HCT116 (cell line): ENCODE data around the gene PVALEF. TPM values are rescaled to one million over a fixed set of nuclear protein-coding genes. Genes with fewer than 3 reads are reported as not detected.

Experiments used
- ATAC-seq: fragments of 200-7000 bp; cut with Tn5 transposase; 2 replicates; pipeline ENCODE4 v1.9.1; 2020; ENCODE audit warnings: mild to moderate bottlenecking, moderate library complexity
- BruUV-seq: library from RNA; stranded (reverse); fragments of 400-500 nt; replicated peaks from 2 replicates; lab custom pipeline; 2021; lab: Mats Ljungman, UMichigan
- CTCF ChIA-PET: fragments of 300-600 bp; sonication (Branson Sonifier 250); formaldehyde crosslinking; loops from one replicate; lab custom pipeline; 2021; ENCODE audit warnings: antibody characterized with exemption; lab: Charles Lee
- POLR2A ChIA-PET: fragments of 300-600, 350-600 bp; sonication (Branson Sonifier 250); formaldehyde crosslinking; loops from one replicate; lab custom pipeline; 2021; ENCODE audit warnings: antibody characterized with exemption; lab: Charles Lee
- RAD21 ChIA-PET, 2 experiments: fragments of 300-600 bp; sonication (Branson Sonifier 250); formaldehyde crosslinking; loops; one replicate each; lab custom pipeline; 2023; ENCODE audit warnings: low total read pairs in 2 of 2; ENCODE audit not compliant: uncharacterized antibody in 2 of 2, unreplicated experiment in 2 of 2, low non-redundant PET in 1 of 2; lab: Charles Lee
- DNase-seq: peaks from one replicate; pipeline ENCODE4 v3.0.0-alpha.2; 2010; ENCODE audit warnings: low read depth, low spot score
- H2AFZ ChIP-seq: fragments of 200-600 bp; shearing (Covaris generic), sonication (generic); 2 replicates; pipeline ENCODE4 v1.6.1; 2017; ENCODE audit warnings: low read depth, mixed run types, mixed read lengths, antibody characterized with exemption, low read length; ENCODE audit not compliant: poor library complexity, severe bottlenecking
- H3K27ac ChIP-seq: 2 replicates; pipeline ENCODE4 v1.5.1; 2012; ENCODE audit warnings: low read depth, low read length
- H3K27me3 ChIP-seq: fragments of 200-600 bp; sonication (generic); 2 replicates; pipeline ENCODE4 v1.6.1; 2016; ENCODE audit warnings: mixed run types, low read length, mixed read lengths; ENCODE audit not compliant: insufficient read depth
- H3K36me3 ChIP-seq, 2 experiments: fragments of 200-500 bp in 1 of 2; fragments of 200-600 bp in 1 of 2; sonication (Bioruptor generic) in 1 of 2; sonication (generic) in 1 of 2; 2 replicates each; pipeline versions ENCODE4 v1.5.1 to v1.6.1; 2014 to 2016; ENCODE audit warnings: low read length in 2 of 2, inconsistent platforms in 1 of 2, mixed read lengths in 1 of 2, mixed run types in 1 of 2; ENCODE audit not compliant: insufficient read depth in 2 of 2, control insufficient read depth in 1 of 2
- H3K4me1 ChIP-seq, 2 experiments: fragments of 200-600 bp in 1 of 2; sonication (generic) in 1 of 2; 2 replicates each; pipeline versions ENCODE4 v1.5.1 to v1.6.1; 2012 to 2017; ENCODE audit warnings: low read length in 2 of 2, inconsistent platforms in 1 of 2, mild to moderate bottlenecking in 1 of 2, mixed read lengths in 1 of 2, mixed run types in 1 of 2, moderate library complexity in 1 of 2; ENCODE audit not compliant: insufficient read depth in 2 of 2, control insufficient read depth in 1 of 2
- H3K4me2 ChIP-seq: fragments of 200-600 bp; sonication (generic); 2 replicates; pipeline ENCODE4 v1.6.1; 2017; ENCODE audit warnings: mixed run types, low read length, mixed read lengths
- H3K4me3 ChIP-seq, 2 experiments: fragments of 200-600 bp in 1 of 2; sonication (generic) in 1 of 2; replicated peaks in 1 of 2; 2 replicates each; pipeline ENCODE4 v1.5.1; 2011 to 2016; ENCODE audit warnings: low read length in 2 of 2, control low read depth in 1 of 2, low read depth in 1 of 2, mild to moderate bottlenecking in 1 of 2, mixed read lengths in 1 of 2, mixed run types in 1 of 2
- H3K79me2 ChIP-seq: fragments of 200-600 bp; sonication (generic); 2 replicates; pipeline ENCODE4 v1.6.1; 2017; ENCODE audit warnings: mild to moderate bottlenecking, mixed run types, low read length, moderate library complexity, mixed read lengths; ENCODE audit not compliant: insufficient read depth
- H3K9ac ChIP-seq: fragments of 200-600 bp; sonication (generic); 2 replicates; pipeline ENCODE4 v1.6.1; 2016; ENCODE audit warnings: low read length, mixed read lengths
- H3K9me2 ChIP-seq: fragments of 200-600 bp; sonication (generic), shearing (Covaris generic); 2 replicates; pipeline ENCODE4 v1.6.1; 2017; ENCODE audit warnings: mixed run types, mild to moderate bottlenecking, moderate library complexity; ENCODE audit not compliant: insufficient read depth
- H3K9me3 ChIP-seq, 2 experiments: fragments of 200-500 bp in 1 of 2; fragments of 200-600 bp in 1 of 2; sonication (Bioruptor generic) in 1 of 2; sonication (generic) in 1 of 2; 2 replicates each; pipeline ENCODE4 v1.6.1; 2014 to 2017; ENCODE audit warnings: low read length in 2 of 2, mixed read lengths in 2 of 2, inconsistent platforms in 1 of 2, low read depth in 1 of 2, mild to moderate bottlenecking in 1 of 2, mixed run types in 1 of 2, moderate library complexity in 1 of 2; ENCODE audit not compliant: control insufficient read depth in 1 of 2, insufficient read depth in 1 of 2
- H4K20me1 ChIP-seq: fragments of 200-600 bp; sonication (generic), shearing (Covaris generic); 2 replicates; pipeline ENCODE4 v1.6.1; 2017; ENCODE audit warnings: mixed run types, mild to moderate bottlenecking, moderate library complexity; ENCODE audit not compliant: insufficient read depth
- ELF1 ChIP-seq: IDR thresholded peaks from 2 replicates; pipeline ENCODE4 v1.6.1; 2012; ENCODE audit warnings: low read depth, borderline replicate concordance
- FOSL1 ChIP-seq: IDR thresholded peaks from 2 replicates; pipeline ENCODE4 v1.6.1; 2012; ENCODE audit warnings: low read depth
- JUND ChIP-seq: IDR thresholded peaks from 2 replicates; pipeline ENCODE4 v1.6.1; 2012
- POLR2AphosphoS5 ChIP-seq: IDR thresholded peaks from 2 replicates; pipeline ENCODE4 v1.6.1; 2011; ENCODE audit warnings: mild to moderate bottlenecking, low read depth, low read length, moderate library complexity
- RAD21 ChIP-seq: IDR thresholded peaks from 2 replicates; pipeline ENCODE4 v1.6.1; 2012; ENCODE audit warnings: low read depth, mild to moderate bottlenecking
- SIN3A ChIP-seq: IDR thresholded peaks from 2 replicates; pipeline ENCODE4 v1.6.1; 2012; ENCODE audit warnings: low read depth
- YY1 ChIP-seq: IDR thresholded peaks from 2 replicates; pipeline ENCODE4 v1.6.1; 2011; ENCODE audit warnings: low read length, low read depth, moderate library complexity, mild to moderate bottlenecking; ENCODE audit not compliant: insufficient replicate concordance; ENCODE audit errors: extremely low read depth
- intact Hi-C: fragments of 100-400 bp; cut with micrococcal nuclease; formaldehyde crosslinking; loops from 2 replicates; pipeline ENCODE4 v1.10.0; 2022
- total RNA-seq: library from RNA; stranded (reverse); gene quantifications from one replicate; pipeline ENCODE4 v1.2.1, GENCODE V29; 2021; ENCODE audit not compliant: unreplicated experiment
- TF ChIP-seq, protein P1 (sequence below): IDR thresholded peaks from 2 replicates; pipeline ENCODE4 v1.6.1; 2012
- TF ChIP-seq, protein P2 (sequence below): IDR thresholded peaks from 2 replicates; pipeline ENCODE4 v1.6.1; 2012
- TF ChIP-seq, protein P3 (sequence below), 3 experiments: fragments of 200-600 bp in 1 of 3; sonication (generic) in 1 of 3; IDR thresholded peaks in 2 of 3; conservative IDR thresholded peaks in 1 of 3; 2 replicates each; pipeline ENCODE4 v1.5.1; 2012 to 2017; ENCODE audit warnings: low read depth in 2 of 3, low read length in 2 of 3, antibody characterized with exemption in 1 of 3, borderline replicate concordance in 1 of 3, control low read depth in 1 of 3, mild to moderate bottlenecking in 1 of 3, mixed read lengths in 1 of 3, mixed run types in 1 of 3, moderate library complexity in 1 of 3; ENCODE audit not compliant: insufficient read depth in 1 of 3
- TF ChIP-seq, protein P4 (sequence below): IDR thresholded peaks from 2 replicates; pipeline ENCODE4 v1.6.1; 2012; ENCODE audit warnings: low read depth

Gene PVALEF
- total RNA-seq, 1 experiment from 2014 or later: not detected

DNA sequence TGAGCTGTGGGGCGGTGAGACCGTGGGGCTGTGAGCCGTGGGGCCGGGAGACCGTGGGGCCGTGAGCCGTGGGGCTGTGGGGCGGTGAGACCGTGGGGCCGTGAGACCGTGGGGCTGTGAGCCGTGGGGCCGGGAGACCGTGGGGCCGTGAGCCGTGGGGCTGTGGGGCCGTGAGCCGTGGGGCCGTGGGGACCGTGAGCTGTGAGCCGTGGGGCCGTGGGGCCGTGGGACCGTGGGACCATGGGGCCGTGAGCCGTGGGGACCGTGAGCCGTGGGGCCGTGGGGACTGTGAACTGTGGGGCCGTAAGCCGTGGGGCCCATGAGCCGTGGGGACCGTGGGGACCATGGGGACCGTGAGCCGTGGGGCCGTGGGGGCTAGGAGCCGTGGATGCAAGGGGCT lies 24.6 kb upstream of the PVALEF start:
- RAD21 ChIA-PET: no interaction called here
- no peaks in the 10 kb centered on the region for H3K27me3 ChIP-seq
- no peak overlapping the region for H3K4me3 ChIP-seq
- no peak overlapping the region for H3K9ac ChIP-seq
- intact Hi-C loops: loop anchor here (5.0 kb wide), 2 partner anchors 332 to 347 kb away; no protein-coding TSS in a partner anchor
- POLR2A ChIA-PET: no interaction called here
- no TSS peak for BruUV-seq
- H3K36me3 ChIP-seq: no peaks in the 10 kb centered on the region
- ATAC-seq (no peak), DNase-seq (no peak)
- TF ChIP-seq SIN3A: no peak
- H3K4me1 ChIP-seq: peaks cover 6 to 12% of the 10 kb centered on the region in 2 experiments; a peak in 3 of 4 replicates
- no peaks in the 10 kb centered on the region for H3K79me2 ChIP-seq
- no peaks in the 10 kb centered on the region; a peak in 1 of 4 replicates for H3K9me3 ChIP-seq
- no peaks in the 10 kb centered on the region for H3K9me2 ChIP-seq
- no peak overlapping the region for H2AFZ ChIP-seq
- no peaks in the 10 kb centered on the region for H4K20me1 ChIP-seq
- CTCF ChIA-PET: no interaction called here
- H3K27ac ChIP-seq: no peak overlapping the region
- H3K4me2 ChIP-seq: no peak overlapping the region

DNA sequence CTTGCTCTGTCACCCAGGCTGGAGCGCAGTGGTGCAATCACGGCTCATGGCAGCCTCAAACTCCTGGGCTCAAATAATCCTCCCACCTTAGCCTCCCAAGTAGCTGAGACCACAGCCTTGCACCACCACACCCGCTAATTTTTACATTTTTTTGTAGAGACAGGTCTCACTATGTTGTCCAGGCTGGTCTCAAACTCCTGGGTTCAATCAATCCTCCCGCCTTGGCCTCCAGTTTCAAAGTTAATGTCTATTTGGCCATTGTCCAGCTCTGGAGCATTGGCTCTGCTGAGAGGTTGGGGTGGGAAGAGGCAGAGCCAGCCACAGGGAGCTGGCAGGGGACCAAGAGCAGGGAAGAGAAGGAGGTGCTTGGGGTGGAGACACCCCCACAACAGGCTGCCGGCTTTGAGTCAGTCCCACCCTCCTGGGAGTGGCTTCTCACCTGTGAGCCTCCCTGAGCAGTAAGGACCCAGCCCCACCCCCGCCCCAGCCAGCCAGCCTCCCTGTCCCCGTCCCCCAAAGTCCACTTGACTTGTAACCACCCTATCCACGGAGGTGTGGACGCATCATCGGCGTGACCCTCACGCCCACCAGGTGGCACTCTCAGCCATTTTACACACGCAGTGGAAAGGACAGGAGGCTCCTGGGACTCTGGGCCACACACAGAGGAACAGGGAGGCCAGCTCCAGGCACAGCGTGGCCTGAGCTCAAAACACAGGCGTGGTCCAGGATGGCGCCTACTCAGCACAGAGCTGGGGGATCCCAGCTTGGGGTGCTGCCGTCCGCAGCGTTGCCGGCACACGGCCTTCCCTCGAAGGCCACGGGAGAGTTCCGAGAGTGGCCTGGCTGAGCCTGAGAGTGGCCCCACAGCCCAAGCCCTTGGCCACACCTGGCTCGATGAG lies 22.8 kb upstream of the PVALEF start:
- ATAC-seq (peak; percentile 93), DNase-seq (peak; percentile 76)
- RAD21 ChIA-PET: interaction anchor here (0.6 to 1.3 kb wide), 6 partner anchors 24 to 342 kb away, joined by 3 to 7 read pairs (median 4); no protein-coding TSS in a partner anchor
- Histone ChIP-seq H3K9ac (no peak overlapping the region; the same call in 1 of the 2 replicates), H2AFZ (peak overlapping the region; percentile 82), H3K4me3 (no peak overlapping the region), H3K4me1 (peaks cover 6 to 12% of the 10 kb centered on the region in 2 experiments; a peak in 3 of 4 replicates), H3K36me3 (no peaks in the 10 kb centered on the region), H3K9me3 (no peaks in the 10 kb centered on the region; a peak in 1 of 4 replicates), H3K9me2 (no peaks in the 10 kb centered on the region), H4K20me1 (no peaks in the 10 kb centered on the region), H3K79me2 (no peaks in the 10 kb centered on the region), H3K27me3 (no peaks in the 10 kb centered on the region), H3K4me2 (peak overlapping the region; percentile 49), H3K27ac (peak overlapping the region; percentile 25; the same call in 1 of the 2 replicates)
- CTCF ChIA-PET: interaction anchor here (0.6 to 2.2 kb wide), 14 partner anchors 10 to 395 kb away, joined by 3 to 11 read pairs (median 4); partner anchors contain the start of genes CEP131, NDUFAF8 and TEPSIN
- BruUV-seq: no TSS peak
- POLR2A ChIA-PET: interaction anchor here (0.5 to 1.0 kb wide), 3 partner anchors 22 to 366 kb away, joined by 3 to 4 read pairs (median 3); partner anchors contain the start of gene CEP131
- intact Hi-C loops: loop anchor here (1.0 to 5.0 kb wide), 5 partner anchors 58 to 345 kb away; no protein-coding TSS in a partner anchor
- TF ChIP-seq, protein P1, sequence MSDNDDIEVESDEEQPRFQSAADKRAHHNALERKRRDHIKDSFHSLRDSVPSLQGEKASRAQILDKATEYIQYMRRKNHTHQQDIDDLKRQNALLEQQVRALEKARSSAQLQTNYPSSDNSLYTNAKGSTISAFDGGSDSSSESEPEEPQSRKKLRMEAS: no peak
- TF ChIP-seq YY1 (peak; percentile 51), FOSL1 (no peak), ELF1 (no peak), RAD21 (peak; percentile 87), JUND (no peak), POLR2AphosphoS5 (no peak)
- TF ChIP-seq, protein P2, sequence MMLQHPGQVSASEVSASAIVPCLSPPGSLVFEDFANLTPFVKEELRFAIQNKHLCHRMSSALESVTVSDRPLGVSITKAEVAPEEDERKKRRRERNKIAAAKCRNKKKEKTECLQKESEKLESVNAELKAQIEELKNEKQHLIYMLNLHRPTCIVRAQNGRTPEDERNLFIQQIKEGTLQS: no peak
- TF ChIP-seq, protein P3, sequence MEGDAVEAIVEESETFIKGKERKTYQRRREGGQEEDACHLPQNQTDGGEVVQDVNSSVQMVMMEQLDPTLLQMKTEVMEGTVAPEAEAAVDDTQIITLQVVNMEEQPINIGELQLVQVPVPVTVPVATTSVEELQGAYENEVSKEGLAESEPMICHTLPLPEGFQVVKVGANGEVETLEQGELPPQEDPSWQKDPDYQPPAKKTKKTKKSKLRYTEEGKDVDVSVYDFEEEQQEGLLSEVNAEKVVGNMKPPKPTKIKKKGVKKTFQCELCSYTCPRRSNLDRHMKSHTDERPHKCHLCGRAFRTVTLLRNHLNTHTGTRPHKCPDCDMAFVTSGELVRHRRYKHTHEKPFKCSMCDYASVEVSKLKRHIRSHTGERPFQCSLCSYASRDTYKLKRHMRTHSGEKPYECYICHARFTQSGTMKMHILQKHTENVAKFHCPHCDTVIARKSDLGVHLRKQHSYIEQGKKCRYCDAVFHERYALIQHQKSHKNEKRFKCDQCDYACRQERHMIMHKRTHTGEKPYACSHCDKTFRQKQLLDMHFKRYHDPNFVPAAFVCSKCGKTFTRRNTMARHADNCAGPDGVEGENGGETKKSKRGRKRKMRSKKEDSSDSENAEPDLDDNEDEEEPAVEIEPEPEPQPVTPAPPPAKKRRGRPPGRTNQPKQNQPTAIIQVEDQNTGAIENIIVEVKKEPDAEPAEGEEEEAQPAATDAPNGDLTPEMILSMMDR (IDR thresholded peaks at IDR 0.05 in 2 of 3, conservative IDR thresholded peaks at IDR 0.05 in 1 of 3; ENCODE audit: borderline replicate concordance in 1 of 3, insufficient read depth in 1 of 3, low read depth in 2 of 3, low read length in 2 of 3): peak; percentile 78 to 85 (median 84); a peak in 5 of 6 replicates
- TF ChIP-seq, protein P4, sequence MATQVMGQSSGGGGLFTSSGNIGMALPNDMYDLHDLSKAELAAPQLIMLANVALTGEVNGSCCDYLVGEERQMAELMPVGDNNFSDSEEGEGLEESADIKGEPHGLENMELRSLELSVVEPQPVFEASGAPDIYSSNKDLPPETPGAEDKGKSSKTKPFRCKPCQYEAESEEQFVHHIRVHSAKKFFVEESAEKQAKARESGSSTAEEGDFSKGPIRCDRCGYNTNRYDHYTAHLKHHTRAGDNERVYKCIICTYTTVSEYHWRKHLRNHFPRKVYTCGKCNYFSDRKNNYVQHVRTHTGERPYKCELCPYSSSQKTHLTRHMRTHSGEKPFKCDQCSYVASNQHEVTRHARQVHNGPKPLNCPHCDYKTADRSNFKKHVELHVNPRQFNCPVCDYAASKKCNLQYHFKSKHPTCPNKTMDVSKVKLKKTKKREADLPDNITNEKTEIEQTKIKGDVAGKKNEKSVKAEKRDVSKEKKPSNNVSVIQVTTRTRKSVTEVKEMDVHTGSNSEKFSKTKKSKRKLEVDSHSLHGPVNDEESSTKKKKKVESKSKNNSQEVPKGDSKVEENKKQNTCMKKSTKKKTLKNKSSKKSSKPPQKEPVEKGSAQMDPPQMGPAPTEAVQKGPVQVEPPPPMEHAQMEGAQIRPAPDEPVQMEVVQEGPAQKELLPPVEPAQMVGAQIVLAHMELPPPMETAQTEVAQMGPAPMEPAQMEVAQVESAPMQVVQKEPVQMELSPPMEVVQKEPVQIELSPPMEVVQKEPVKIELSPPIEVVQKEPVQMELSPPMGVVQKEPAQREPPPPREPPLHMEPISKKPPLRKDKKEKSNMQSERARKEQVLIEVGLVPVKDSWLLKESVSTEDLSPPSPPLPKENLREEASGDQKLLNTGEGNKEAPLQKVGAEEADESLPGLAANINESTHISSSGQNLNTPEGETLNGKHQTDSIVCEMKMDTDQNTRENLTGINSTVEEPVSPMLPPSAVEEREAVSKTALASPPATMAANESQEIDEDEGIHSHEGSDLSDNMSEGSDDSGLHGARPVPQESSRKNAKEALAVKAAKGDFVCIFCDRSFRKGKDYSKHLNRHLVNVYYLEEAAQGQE: no peak
